Suprapubic skin (tissue), 4 donors: ENCODE measurements around the gene SEMA6B. TPM values are rescaled to one million over a fixed set of nuclear protein-coding genes. Genes with fewer than 3 reads are reported as not detected.

Experiments used
- DNase-seq, 2 donors: peaks; one replicate each; pipeline ENCODE4 v3.0.0-alpha.2; 2019; ENCODE audit warnings: low spot score in 2 of 2
- H3K27ac ChIP-seq: fragments of 200-600 bp; sonication (generic); one replicate; pipeline ENCODE4 v1.5.1; 2019
- H3K27me3 ChIP-seq: fragments of 200-600 bp; sonication (generic); one replicate; pipeline ENCODE4 v1.5.1; 2019
- H3K36me3 ChIP-seq: fragments of 200-600 bp; sonication (generic); one replicate; pipeline ENCODE4 v1.5.1; 2019
- H3K4me1 ChIP-seq: fragments of 200-600 bp; sonication (generic); one replicate; pipeline ENCODE4 v1.5.1; 2019
- H3K4me3 ChIP-seq: fragments of 200-600 bp; sonication (generic); one replicate; pipeline ENCODE4 v1.5.1; 2019; ENCODE audit warnings: mild to moderate bottlenecking
- H3K9me3 ChIP-seq: fragments of 200-600 bp; sonication (generic); one replicate; pipeline ENCODE4 v1.5.1; 2019
- EP300 ChIP-seq: sonication (generic); formaldehyde crosslinking; IDR thresholded peaks from one replicate; pipeline ENCODE4 v1.6.1; 2017; ENCODE audit warnings: antibody characterized with exemption
- POLR2A ChIP-seq, 2 donors: fragments of 450-650 bp; IDR thresholded peaks; one replicate each; pipeline ENCODE4 v1.6.1; 2017; ENCODE audit warnings: antibody characterized with exemption in 2 of 2, mild to moderate bottlenecking in 2 of 2, moderate library complexity in 2 of 2
- POLR2AphosphoS5 ChIP-seq, 3 donors: sonication (generic); formaldehyde crosslinking; IDR thresholded peaks; one replicate each; pipeline ENCODE4 v1.6.1; 2017; ENCODE audit warnings: antibody characterized with exemption in 3 of 3
- WGBS: methylation state at CpG from one replicate; pipeline ENCODE4 v1.1.5; 2018; 5-methylcytosine and 5-hydroxymethylcytosine counted together
- total RNA-seq, 4 donors: library from RNA; depleted of rRNA; stranded (reverse); fragments of >200 nt; gene quantifications; one replicate each; pipeline ENCODE4 v1.1.0, GENCODE V29; 2016
- TF ChIP-seq, protein P1 (sequence below), 2 donors: fragments of 200-600 bp in 1 of 2; fragments of 450-650 bp in 1 of 2; sonication (generic) in 1 of 2; IDR thresholded peaks; one replicate each; pipeline ENCODE4 v1.5.1; 2016 to 2019; ENCODE audit warnings: antibody characterized with exemption in 2 of 2, mild to moderate bottlenecking in 1 of 2, moderate library complexity in 1 of 2

The SEMA6B gene
- total RNA-seq, 4 donors from 2014 or later, result 1.5 to 5.4 (median 3.3) TPM

DNA sequence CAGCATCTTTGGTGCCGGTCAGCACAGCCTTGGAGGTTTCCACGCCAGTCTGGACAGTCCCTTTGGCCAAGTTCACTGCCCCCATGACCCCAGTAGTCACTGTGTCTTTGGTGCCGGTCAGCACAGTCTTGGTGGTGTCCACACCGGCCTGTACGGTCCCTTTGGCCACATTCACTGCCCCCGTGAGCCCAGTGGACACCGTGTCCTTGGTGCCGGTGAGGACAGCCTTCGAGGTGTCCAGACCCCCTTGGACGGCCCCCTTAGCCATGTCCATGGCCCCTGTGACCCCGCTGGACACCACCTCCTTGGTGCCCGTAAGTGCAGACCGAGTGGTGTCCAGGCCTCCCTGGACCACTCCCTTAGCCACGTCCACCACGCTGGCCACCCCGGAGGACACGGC is 46.2 kb downstream of the SEMA6B start:
- Histone ChIP-seq H3K9me3 (no peaks in the 10 kb centered on the region), H3K27ac (no peak overlapping the region), H3K27me3 (peaks cover 7% of the 10 kb centered on the region), H3K4me3 (no peak overlapping the region), H3K36me3 (no peaks in the 10 kb centered on the region), H3K4me1 (no peaks in the 10 kb centered on the region)
- TF ChIP-seq EP300, result no peak
- TF ChIP-seq, protein P1, sequence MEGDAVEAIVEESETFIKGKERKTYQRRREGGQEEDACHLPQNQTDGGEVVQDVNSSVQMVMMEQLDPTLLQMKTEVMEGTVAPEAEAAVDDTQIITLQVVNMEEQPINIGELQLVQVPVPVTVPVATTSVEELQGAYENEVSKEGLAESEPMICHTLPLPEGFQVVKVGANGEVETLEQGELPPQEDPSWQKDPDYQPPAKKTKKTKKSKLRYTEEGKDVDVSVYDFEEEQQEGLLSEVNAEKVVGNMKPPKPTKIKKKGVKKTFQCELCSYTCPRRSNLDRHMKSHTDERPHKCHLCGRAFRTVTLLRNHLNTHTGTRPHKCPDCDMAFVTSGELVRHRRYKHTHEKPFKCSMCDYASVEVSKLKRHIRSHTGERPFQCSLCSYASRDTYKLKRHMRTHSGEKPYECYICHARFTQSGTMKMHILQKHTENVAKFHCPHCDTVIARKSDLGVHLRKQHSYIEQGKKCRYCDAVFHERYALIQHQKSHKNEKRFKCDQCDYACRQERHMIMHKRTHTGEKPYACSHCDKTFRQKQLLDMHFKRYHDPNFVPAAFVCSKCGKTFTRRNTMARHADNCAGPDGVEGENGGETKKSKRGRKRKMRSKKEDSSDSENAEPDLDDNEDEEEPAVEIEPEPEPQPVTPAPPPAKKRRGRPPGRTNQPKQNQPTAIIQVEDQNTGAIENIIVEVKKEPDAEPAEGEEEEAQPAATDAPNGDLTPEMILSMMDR (IDR thresholded peaks at IDR 0.05), result no peak
- DNase-seq, result no peak
- 80% methylated on average over 8 of the region's 17 CpGs for WGBS

DNA sequence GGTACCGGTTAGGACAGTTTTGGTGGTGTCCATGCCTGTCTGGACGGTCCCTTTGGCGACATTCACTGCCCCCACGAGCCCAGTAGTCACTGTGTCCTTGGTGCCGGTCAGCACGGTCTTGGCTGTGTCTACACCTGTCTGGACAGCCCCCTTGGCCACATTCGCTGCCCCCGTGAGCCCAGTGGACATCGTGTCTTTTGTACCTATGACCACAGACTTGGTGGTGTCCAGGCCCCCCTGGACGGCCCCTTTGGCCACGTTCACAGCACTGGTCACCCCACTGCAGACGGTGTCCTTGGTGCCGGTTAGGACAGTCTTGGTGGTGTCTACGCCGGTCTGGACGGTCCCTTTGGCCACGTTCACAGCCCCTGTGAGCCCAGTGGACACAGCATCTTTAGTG is 47.4 kb downstream of the SEMA6B start:
- 95% methylated on average over 17 of the region's 17 CpGs for WGBS
- no peak overlapping the region for H3K4me3 ChIP-seq
- DNase-seq, result no peak
- no peak overlapping the region for H3K27ac ChIP-seq
- no peaks in the 10 kb centered on the region for H3K9me3 ChIP-seq
- H3K36me3 ChIP-seq, result no peaks in the 10 kb centered on the region
- no peaks in the 10 kb centered on the region for H3K4me1 ChIP-seq
- peaks cover 3% of the 10 kb centered on the region for H3K27me3 ChIP-seq
- TF ChIP-seq POLR2A (IDR thresholded peaks at IDR 0.05) (no peak), EP300 (no peak), POLR2AphosphoS5 (IDR thresholded peaks at IDR 0.05) (no peak)
- TF ChIP-seq, protein P1 (IDR thresholded peaks at IDR 0.05), result no peak

DNA sequence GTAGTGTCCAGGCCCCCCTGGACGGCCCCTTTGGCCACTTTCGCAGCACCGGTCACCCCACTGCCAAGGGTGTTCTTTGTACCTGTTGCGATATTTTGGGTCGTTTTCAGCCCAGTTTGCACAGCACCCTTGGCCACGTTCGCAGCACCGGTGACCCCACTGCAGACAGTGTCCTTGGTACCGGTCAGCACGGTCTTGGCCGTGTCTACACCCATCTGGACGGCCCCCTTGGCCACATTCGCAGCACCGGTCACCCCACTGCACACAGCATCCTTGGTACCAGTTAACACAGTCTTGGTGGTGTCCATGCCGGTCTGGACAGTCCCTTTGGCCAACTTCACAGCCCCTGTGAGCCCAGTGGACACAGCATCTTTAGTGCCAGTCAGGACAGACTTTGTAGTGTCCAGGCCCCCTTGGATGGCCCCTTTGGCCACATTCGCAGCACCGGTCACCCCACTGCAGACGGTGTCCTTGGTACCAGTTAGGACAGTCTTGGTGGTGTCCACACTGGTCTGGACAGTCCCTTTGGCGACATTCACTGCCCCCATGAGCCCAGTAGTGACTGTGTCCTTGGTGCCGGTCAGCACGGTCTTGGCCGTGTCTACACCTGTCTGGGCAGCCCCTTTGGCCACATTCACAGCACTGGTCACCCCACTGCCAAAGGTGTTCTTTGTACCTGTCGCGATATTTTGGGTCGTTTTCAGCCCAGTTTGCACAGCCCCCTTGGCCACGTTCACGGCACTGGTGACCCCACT is 48.0 kb downstream of the SEMA6B start:
- Histone ChIP-seq H3K9me3 (no peaks in the 10 kb centered on the region), H3K27me3 (no peaks in the 10 kb centered on the region), H3K4me3 (no peak overlapping the region), H3K27ac (no peak overlapping the region), H3K4me1 (no peaks in the 10 kb centered on the region), H3K36me3 (no peaks in the 10 kb centered on the region)
- TF ChIP-seq EP300 (no peak), POLR2A (IDR thresholded peaks at IDR 0.05) (no peak), POLR2AphosphoS5 (IDR thresholded peaks at IDR 0.05) (no peak)
- TF ChIP-seq, protein P1 (IDR thresholded peaks at IDR 0.05), result no peak
- 85% methylated on average over 27 of the region's 27 CpGs for WGBS
- no peak for DNase-seq

DNA sequence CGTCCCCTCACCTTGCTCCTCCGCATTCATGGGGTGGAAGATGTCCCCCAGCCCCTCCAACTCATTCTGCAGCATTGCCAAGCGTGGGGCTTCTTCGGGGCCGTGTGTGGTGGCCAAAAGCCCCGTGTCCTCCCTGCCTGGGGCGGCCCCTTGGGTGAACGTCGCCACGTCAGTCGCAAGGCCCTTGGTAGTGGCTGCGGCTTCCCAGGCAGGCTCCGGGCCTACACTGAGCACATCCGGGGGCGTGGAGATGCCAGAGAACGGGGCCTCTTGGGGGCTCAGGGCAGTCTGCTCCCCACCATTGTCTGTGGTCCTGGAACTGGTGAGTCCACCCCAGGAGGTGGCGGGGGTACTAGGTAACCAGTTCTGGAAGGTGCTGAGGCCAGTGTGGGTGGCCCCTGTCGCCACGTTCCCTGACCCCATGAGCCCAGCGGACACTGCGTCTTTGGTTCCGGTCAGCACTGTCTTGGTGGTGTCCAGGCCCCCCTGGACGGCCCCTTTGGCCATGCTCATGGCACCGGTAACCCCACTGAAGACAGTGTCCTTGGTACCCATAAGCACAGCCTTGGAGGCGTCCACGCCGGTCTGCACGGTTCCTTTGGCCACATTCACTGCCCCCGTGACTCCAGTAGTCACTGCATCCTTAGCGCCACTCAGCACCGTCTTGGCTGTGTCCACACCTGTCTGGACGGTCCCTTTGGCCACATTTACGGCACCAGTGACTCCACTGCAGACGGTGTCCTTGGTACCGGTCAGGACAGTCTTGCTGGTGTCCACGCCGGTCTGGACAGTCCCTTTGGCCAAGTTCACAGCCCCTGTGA is 48.8 kb downstream of the SEMA6B start:
- WGBS, result 82% methylated on average over 33 of the region's 37 CpGs
- DNase-seq, result no peak
- Histone ChIP-seq H3K27ac (no peak overlapping the region), H3K9me3 (no peaks in the 10 kb centered on the region), H3K4me1 (no peaks in the 10 kb centered on the region), H3K4me3 (no peak overlapping the region), H3K36me3 (peaks cover 5% of the 10 kb centered on the region), H3K27me3 (no peaks in the 10 kb centered on the region)
- TF ChIP-seq, protein P1 (IDR thresholded peaks at IDR 0.05), result no peak
- no peak for TF ChIP-seq POLR2AphosphoS5 (IDR thresholded peaks at IDR 0.05)

DNA sequence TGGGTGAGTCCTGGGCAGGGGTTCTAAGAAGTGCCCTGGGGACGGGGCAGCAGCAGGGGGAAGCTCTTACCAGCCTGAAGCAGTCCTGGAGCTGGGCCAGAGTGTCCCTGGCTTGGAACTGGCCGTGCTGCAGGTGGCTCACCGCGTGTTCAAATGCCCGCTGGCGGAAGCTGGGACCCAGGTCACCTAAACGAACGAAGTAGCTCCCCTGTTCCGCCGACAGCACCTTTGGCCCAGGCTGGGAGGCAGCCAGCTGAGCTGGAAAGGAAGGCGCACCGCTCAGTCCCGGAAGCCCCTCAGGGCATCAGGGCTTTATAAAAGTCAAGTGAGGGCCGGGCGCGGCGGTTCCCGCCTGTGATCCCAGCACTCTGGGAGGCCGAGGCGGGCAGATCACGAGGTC is 50.8 kb downstream of the SEMA6B start:
- Histone ChIP-seq H3K36me3 (peaks cover 18% of the 10 kb centered on the region), H3K9me3 (no peaks in the 10 kb centered on the region), H3K4me3 (no peak overlapping the region), H3K4me1 (no peaks in the 10 kb centered on the region), H3K27me3 (no peaks in the 10 kb centered on the region), H3K27ac (no peak overlapping the region)
- 90% methylated on average over 5 of the region's 21 CpGs for WGBS
- TF ChIP-seq POLR2A (IDR thresholded peaks at IDR 0.05) (no peak), EP300 (no peak), POLR2AphosphoS5 (IDR thresholded peaks at IDR 0.05) (no peak)
- DNase-seq, result peak in 1 of 2 donors; percentile 78
